T-helper 17 cell (primary cell): ENCODE data around the gene CADPS. TPM values are rescaled to one million over a fixed set of nuclear protein-coding genes. Genes with fewer than 3 reads are reported as not detected.

Experiments
- ATAC-seq: fragments of 150-1000 bp; cut with Tn5 transposase; 2 replicates; pipeline ENCODE4 v1.10.0; 2021; ENCODE audit warnings: mild to moderate bottlenecking, moderate library complexity
- DNase-seq, 3 donors: peaks; one replicate each; pipeline versions ENCODE4 v3.0.0 to v3.0.0-alpha.2; 2020 to 2021
- H3K9me3 ChIP-seq: one replicate; pipeline ENCODE4 v1.7.0; 2013; ENCODE audit warnings: low read length, mild to moderate bottlenecking; ENCODE audit not compliant: control insufficient read depth, poor library complexity, severe bottlenecking
- H3K27ac Mint-ChIP-seq: one replicate; pipeline ENCODE4 v1.8.0; 2022; ENCODE audit warnings: mild to moderate bottlenecking, moderate library complexity, mixed read lengths
- H3K27me3 Mint-ChIP-seq: one replicate; pipeline ENCODE4 v1.8.0; 2022; ENCODE audit warnings: mixed read lengths
- H3K36me3 Mint-ChIP-seq: one replicate; pipeline ENCODE4 v1.8.0; 2022; ENCODE audit warnings: low read depth, mixed read lengths
- H3K4me1 Mint-ChIP-seq: one replicate; pipeline ENCODE4 v1.8.0; 2022; ENCODE audit warnings: mild to moderate bottlenecking, mixed read lengths
- H3K4me3 Mint-ChIP-seq: one replicate; pipeline ENCODE4 v1.8.0; 2022; ENCODE audit warnings: mild to moderate bottlenecking, moderate library complexity, mixed read lengths
- total RNA-seq, 4 donors: library from RNA in 2 of 4; stranded (reverse) in 2 of 4; gene quantifications; one replicate each; pipeline ENCODE4 v1.2.3 and lab custom pipeline; 2022 to 2026

CADPS gene
- total RNA-seq, 2 donors from 2014 or later, result not detected

DNA sequence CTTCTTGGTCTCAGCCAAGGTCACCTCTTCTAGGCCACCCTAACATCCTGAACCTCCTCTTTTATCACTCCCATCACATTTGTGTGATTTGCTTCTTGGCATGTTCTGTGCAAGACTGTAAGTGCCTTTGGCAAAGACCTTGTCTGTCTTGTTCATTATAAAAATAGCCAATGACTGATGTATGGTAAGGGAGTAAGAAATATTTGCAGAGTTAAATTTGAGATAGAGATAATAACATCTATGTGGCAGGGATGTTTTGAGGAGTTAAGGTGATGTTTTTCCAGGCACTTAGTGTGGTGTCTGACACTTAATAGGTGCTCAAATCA lies 202.3 kb downstream of the CADPS start:
- Mint-ChIP-seq H3K27me3 (peaks cover 7% of the 10 kb centered on the region), H3K4me3 (no peak overlapping the region), H3K27ac (no peak overlapping the region), H3K36me3 (no peaks in the 10 kb centered on the region), H3K4me1 (no peaks in the 10 kb centered on the region)
- H3K9me3 ChIP-seq, result no peaks in the 10 kb centered on the region
- DNase-seq, result no peak
- no peak for ATAC-seq

DNA sequence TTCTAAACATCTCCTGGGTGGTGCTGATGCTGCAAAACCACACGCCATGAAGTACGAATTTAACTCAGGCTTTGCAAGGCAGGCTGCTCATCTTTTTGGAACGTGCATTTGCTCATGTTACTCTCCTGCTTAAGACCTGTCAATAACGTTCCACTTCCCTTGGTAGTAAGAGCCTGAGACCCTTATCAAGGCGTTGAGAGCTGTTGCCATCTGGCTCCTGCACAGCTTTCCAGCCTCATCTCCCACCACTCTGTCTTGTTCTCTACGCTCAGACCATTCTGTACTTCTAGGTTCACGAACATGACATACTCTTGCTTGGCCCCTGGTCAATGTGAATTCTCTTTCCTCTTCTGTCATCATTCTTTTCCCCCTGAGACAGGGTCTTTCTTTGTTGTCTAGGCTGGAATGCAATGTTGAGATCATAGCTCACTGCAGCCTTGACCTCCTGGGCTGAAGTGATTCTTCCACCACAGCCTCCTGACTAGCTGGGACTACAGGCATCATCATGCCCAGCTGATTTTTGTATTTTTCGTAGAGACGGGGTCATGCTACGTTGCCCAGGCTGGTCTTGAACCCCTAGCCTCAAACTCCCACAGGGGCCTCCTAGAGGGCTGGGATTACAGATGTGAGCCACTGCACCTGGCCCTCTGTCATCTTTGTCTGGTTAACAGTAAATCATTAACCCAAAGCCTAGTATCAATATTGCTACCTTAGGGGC lies 202.8 kb downstream of the CADPS start:
- no peaks in the 10 kb centered on the region for H3K9me3 ChIP-seq
- H3K36me3 Mint-ChIP-seq, result no peaks in the 10 kb centered on the region
- H3K4me1 Mint-ChIP-seq, result no peaks in the 10 kb centered on the region
- H3K4me3 Mint-ChIP-seq, result no peak overlapping the region
- DNase-seq (no peak), ATAC-seq (no peak)
- peaks cover 5% of the 10 kb centered on the region for H3K27me3 Mint-ChIP-seq
- no peak overlapping the region for H3K27ac Mint-ChIP-seq

- no peaks in the 10 kb centered on the region for H3K27me3 Mint-ChIP-seq
- H3K9me3 ChIP-seq, result no peaks in the 10 kb centered on the region
- H3K4me3 Mint-ChIP-seq, result no peak overlapping the region
- ATAC-seq (no peak), DNase-seq (no peak)
- H3K36me3 Mint-ChIP-seq, result no peaks in the 10 kb centered on the region
- H3K27ac Mint-ChIP-seq, result no peak overlapping the region
- H3K4me1 Mint-ChIP-seq, result no peaks in the 10 kb centered on the region
These were observed 204.9 kb downstream of the CADPS start for GRCh38 chr3:62670351-62670750.

- Mint-ChIP-seq H3K27me3 (no peaks in the 10 kb centered on the region), H3K4me1 (no peaks in the 10 kb centered on the region), H3K36me3 (no peaks in the 10 kb centered on the region), H3K4me3 (no peak overlapping the region), H3K27ac (no peak overlapping the region)
- ATAC-seq, result no peak
- no peaks in the 10 kb centered on the region for H3K9me3 ChIP-seq
- DNase-seq, result no peak
These were observed 206.1 kb downstream of the CADPS start for GRCh38 chr3:62669161-62669560.

- no peaks in the 10 kb centered on the region for H3K9me3 ChIP-seq
- no peak overlapping the region for H3K27ac Mint-ChIP-seq
- H3K27me3 Mint-ChIP-seq, result no peaks in the 10 kb centered on the region
- DNase-seq, result no peak
- no peak for ATAC-seq
- H3K4me3 Mint-ChIP-seq, result no peak overlapping the region
- no peaks in the 10 kb centered on the region for H3K4me1 Mint-ChIP-seq
- H3K36me3 Mint-ChIP-seq, result no peaks in the 10 kb centered on the region
These were observed 207.5 kb downstream of the CADPS start for GRCh38 chr3:62667714-62668113.

GRCh38 chr3:62665627-62666437 lies 209.4 kb downstream of the CADPS start:
- no peak for DNase-seq

GRCh38 chr3:62662677-62663076 lies 212.5 kb downstream of the CADPS start:
- no peaks in the 10 kb centered on the region for H3K36me3 Mint-ChIP-seq
- no peaks in the 10 kb centered on the region for H3K4me1 Mint-ChIP-seq
- no peaks in the 10 kb centered on the region for H3K9me3 ChIP-seq
- DNase-seq, result no peak
- no peak overlapping the region for H3K4me3 Mint-ChIP-seq
- no peak overlapping the region for H3K27ac Mint-ChIP-seq
- ATAC-seq, result no peak
- peaks cover 7% of the 10 kb centered on the region for H3K27me3 Mint-ChIP-seq

More at GRCh38 chr3:62665627-62666437, 209.4 kb downstream of the CADPS start:
- Mint-ChIP-seq H3K4me3 (no peak overlapping the region), H3K27me3 (no peaks in the 10 kb centered on the region), H3K4me1 (no peaks in the 10 kb centered on the region), H3K27ac (no peak overlapping the region), H3K36me3 (no peaks in the 10 kb centered on the region)
- no peak for ATAC-seq
- H3K9me3 ChIP-seq, result no peaks in the 10 kb centered on the region

DNA sequence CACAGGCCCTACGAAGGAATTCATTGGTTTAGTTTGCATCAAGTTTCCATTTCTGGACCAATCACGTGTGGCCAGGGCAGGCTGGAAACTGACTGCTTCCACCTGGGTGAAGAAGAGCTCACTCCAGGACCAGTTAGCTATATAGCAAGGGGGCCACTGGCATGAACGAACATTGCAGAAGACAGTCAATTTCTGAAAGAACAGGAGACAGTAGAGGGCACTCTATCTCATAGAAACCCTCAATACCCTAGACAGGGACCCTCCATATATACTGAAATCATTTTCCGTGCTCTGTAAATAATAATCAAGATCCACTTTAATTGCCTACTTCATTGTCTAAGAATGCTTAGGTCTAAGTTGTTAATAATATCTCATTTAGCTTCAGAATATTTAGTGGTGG lies 215.6 kb downstream of the CADPS start:
- Mint-ChIP-seq H3K36me3 (no peaks in the 10 kb centered on the region), H3K27me3 (peaks cover 7% of the 10 kb centered on the region), H3K4me1 (no peaks in the 10 kb centered on the region), H3K27ac (no peak overlapping the region), H3K4me3 (no peak overlapping the region)
- ATAC-seq (no peak), DNase-seq (no peak)
- H3K9me3 ChIP-seq, result no peaks in the 10 kb centered on the region

GRCh38 chr3:62655691-62656063 lies 219.5 kb downstream of the CADPS start:
- Mint-ChIP-seq H3K36me3 (no peaks in the 10 kb centered on the region), H3K27ac (no peak overlapping the region), H3K4me3 (no peak overlapping the region), H3K4me1 (no peaks in the 10 kb centered on the region), H3K27me3 (peaks cover 7% of the 10 kb centered on the region)
- H3K9me3 ChIP-seq, result no peaks in the 10 kb centered on the region
- DNase-seq (no peak), ATAC-seq (no peak)

DNA sequence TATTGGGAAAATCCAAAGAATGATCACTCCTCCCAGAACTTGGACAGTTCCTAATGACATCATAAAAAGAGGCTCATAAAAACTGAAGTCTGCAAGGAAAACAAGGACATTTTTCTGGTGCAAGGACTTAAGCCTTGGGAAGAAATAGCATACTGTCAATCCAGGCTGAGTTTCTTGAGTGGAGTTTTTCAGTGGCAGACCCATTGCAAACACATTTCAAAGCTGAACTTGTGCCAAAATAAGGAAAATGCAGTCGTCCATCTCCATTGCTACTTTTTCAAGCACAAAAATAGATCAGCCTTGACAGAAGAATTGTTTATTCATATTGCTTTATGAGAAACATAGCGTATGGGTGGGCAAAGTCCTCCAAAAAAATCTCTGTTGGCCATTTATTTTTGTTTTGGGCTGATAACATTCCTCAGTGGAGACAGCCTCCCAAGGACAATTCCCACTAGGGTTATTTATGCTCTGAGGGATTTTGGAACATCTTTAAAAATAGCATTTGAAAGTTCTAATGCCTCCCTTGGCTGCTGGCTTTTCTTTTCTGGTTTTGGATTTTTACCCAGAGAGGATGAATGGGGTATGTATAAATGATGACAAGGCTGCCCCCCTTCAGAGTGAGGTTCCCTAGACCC lies 220.0 kb downstream of the CADPS start:
- no peaks in the 10 kb centered on the region for H3K9me3 ChIP-seq
- no peak overlapping the region for H3K27ac Mint-ChIP-seq
- no peaks in the 10 kb centered on the region for H3K4me1 Mint-ChIP-seq
- ATAC-seq (no peak), DNase-seq (no peak)
- no peaks in the 10 kb centered on the region for H3K36me3 Mint-ChIP-seq
- peaks cover 7% of the 10 kb centered on the region for H3K27me3 Mint-ChIP-seq
- no peak overlapping the region for H3K4me3 Mint-ChIP-seq

- ATAC-seq (no peak), DNase-seq (no peak)
- H3K4me3 Mint-ChIP-seq, result no peak overlapping the region
- H3K27ac Mint-ChIP-seq, result no peak overlapping the region
- H3K27me3 Mint-ChIP-seq, result peaks cover 7% of the 10 kb centered on the region
- H3K4me1 Mint-ChIP-seq, result no peaks in the 10 kb centered on the region
- H3K9me3 ChIP-seq, result no peaks in the 10 kb centered on the region
- no peaks in the 10 kb centered on the region for H3K36me3 Mint-ChIP-seq
These were observed 221.4 kb downstream of the CADPS start for GRCh38 chr3:62653796-62654195.

DNA sequence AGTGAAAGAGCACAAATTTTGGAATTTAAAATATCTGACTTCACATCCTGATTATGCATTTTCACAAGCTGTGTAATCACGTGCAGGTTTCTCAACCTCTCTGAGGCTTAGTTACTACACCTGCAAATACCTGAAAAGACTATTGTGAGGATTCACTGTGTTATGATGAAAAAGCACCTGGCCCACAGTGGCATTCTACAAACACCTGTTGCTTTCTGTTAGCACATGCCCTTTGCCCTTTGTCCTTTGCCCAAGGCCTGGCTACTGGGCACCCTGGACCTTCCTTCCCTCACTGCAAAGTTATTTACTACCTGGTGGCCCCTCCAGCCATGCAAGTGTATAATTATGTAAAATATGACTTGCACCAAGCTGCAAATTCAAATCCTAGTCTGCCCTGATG lies 227.5 kb downstream of the CADPS start:
- H3K4me1 Mint-ChIP-seq, result no peaks in the 10 kb centered on the region

GRCh38 chr3:62644493-62644892 lies 230.7 kb downstream of the CADPS start:
- ATAC-seq (no peak), DNase-seq (no peak)
- Mint-ChIP-seq H3K36me3 (no peaks in the 10 kb centered on the region), H3K27me3 (no peaks in the 10 kb centered on the region), H3K4me3 (no peak overlapping the region), H3K27ac (no peak overlapping the region), H3K4me1 (no peaks in the 10 kb centered on the region)
- no peaks in the 10 kb centered on the region for H3K9me3 ChIP-seq

More for the DNA sequence above, 227.5 kb downstream of the CADPS start:
- ATAC-seq, result no peak
- no peaks in the 10 kb centered on the region for H3K36me3 Mint-ChIP-seq
- H3K27me3 Mint-ChIP-seq, result no peaks in the 10 kb centered on the region
- H3K27ac Mint-ChIP-seq, result no peak overlapping the region
- no peak overlapping the region for H3K4me3 Mint-ChIP-seq
- DNase-seq, result no peak
- H3K9me3 ChIP-seq, result no peaks in the 10 kb centered on the region
